ENCODE data around the gene PPP5C.

PPP5C gene

GRCh38 chr19:46386151-46386550 lies 39.3 kb downstream of the PPP5C start:
- DNase-seq (ENCODE audit: low read depth): no peak
- TF ChIP-seq CTCF (IDR thresholded peaks at IDR 0.05; ENCODE audit: low read depth, low read length, missing control alignments): no peak

GRCh38 chr19:46386996-46387712 lies 40.3 kb downstream of the PPP5C start:
- no peak for DNase-seq (ENCODE audit: low read depth)
- TF ChIP-seq CTCF (IDR thresholded peaks at IDR 0.05; ENCODE audit: low read depth, low read length, missing control alignments): no peak
- H3K4me3 ChIP-seq (ENCODE audit: low read depth, low read length): no peak overlapping the region

More at GRCh38 chr19:46386151-46386550, 39.3 kb downstream of the PPP5C start:
- H3K4me3 ChIP-seq (ENCODE audit: low read depth, low read length): no peak overlapping the region

GRCh38 chr19:46387713-46388130 lies 40.8 kb downstream of the PPP5C start:
- no peak for TF ChIP-seq CTCF (IDR thresholded peaks at IDR 0.05; ENCODE audit: low read depth, low read length, missing control alignments)
- DNase-seq (ENCODE audit: low read depth): no peak
- no peak overlapping the region for H3K4me3 ChIP-seq (ENCODE audit: low read depth, low read length)

GRCh38 chr19:46388311-46389095 lies 41.6 kb downstream of the PPP5C start:
- no peak overlapping the region for H3K4me3 ChIP-seq (ENCODE audit: low read depth, low read length)
- DNase-seq (ENCODE audit: low read depth): no peak
- TF ChIP-seq CTCF (IDR thresholded peaks at IDR 0.05; ENCODE audit: low read depth, low read length, missing control alignments): no peak

GRCh38 chr19:46390121-46390858 lies 43.4 kb downstream of the PPP5C start:
- no peak for TF ChIP-seq CTCF (IDR thresholded peaks at IDR 0.05; ENCODE audit: low read depth, low read length, missing control alignments)
- no peak for DNase-seq (ENCODE audit: low read depth)
- H3K4me3 ChIP-seq (ENCODE audit: low read depth, low read length): no peak overlapping the region

- H3K4me3 ChIP-seq (ENCODE audit: low read depth, low read length): no peak overlapping the region
These were observed 44.0 kb downstream of the PPP5C start for GRCh38 chr19:46390866-46391265.

More at GRCh38 chr19:46390866-46391265, 44.0 kb downstream of the PPP5C start:
- no peak for DNase-seq (ENCODE audit: low read depth)
- no peak for TF ChIP-seq CTCF (IDR thresholded peaks at IDR 0.05; ENCODE audit: low read depth, low read length, missing control alignments)
